Right lobe of liver (tissue), 4 donors: ENCODE results near the gene VEZF1.

ENCODE experiments used
- CTCF ChIP-seq, 4 donors: fragments of 200-600 bp in 3 of 4; fragments of 450-650 bp in 1 of 4; IDR thresholded peaks; one replicate each; pipeline versions ENCODE4 v1.5.1 to v1.8.0; 2016 to 2022; ENCODE audit warnings: antibody characterized with exemption in 4 of 4, mild to moderate bottlenecking in 2 of 4
- POLR2A ChIP-seq: fragments of 450-650 bp; IDR thresholded peaks from one replicate; pipeline ENCODE4 v1.6.1; 2017; ENCODE audit warnings: antibody characterized with exemption, mild to moderate bottlenecking
- donor health status: DM: no; HTN: no; CAD: no.
- donor health status: DM: no; HTN: no; CAD: no.
- donor health status: DM: no; HTN: yes; CAD: no.

- TF ChIP-seq CTCF (IDR thresholded peaks at IDR 0.05), result no peak
- TF ChIP-seq POLR2A, result no peak
Observed at GRCh38 chr17:57999010-57999495, 11.0 kb upstream of the VEZF1 start.
